ENCODE measurements around the gene EFCAB10.
A peak's percentile ranks its signal among the peaks of the same experiment; 100 is the strongest.
"Not testable (repeated sequence)": the region's sequence is repeated elsewhere in the genome, so short reads cannot be mapped to it uniquely, and the experiment has no call there.

EFCAB10 gene

DNA sequence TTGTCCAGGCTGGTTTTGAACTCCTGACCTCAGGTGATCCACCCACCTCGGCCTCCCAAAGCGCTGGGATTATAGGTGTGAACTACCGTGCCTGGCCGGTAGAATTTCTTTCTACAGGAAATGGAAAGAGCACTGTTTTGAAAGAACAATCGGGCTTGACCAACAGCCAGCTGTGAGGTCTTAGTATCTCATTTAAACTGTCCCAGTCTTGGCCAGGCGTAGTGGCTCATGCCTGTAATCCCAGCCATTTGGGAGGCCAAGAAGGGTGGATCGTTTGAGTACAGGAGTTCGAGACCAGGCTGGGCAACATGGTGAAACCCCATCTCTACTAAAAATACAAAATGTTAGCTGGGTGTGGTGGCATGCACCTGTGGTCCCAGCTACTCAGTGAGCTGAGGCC, 17.8 kb upstream of the EFCAB10 start:
- not testable (repeated sequence) for DNase-seq (ENCODE audit: low spot score)

- no peak for DNase-seq (ENCODE audit: low spot score)
These were observed 15.6 kb upstream of the EFCAB10 start for GRCh38 chr7:105596866-105597265.

DNA sequence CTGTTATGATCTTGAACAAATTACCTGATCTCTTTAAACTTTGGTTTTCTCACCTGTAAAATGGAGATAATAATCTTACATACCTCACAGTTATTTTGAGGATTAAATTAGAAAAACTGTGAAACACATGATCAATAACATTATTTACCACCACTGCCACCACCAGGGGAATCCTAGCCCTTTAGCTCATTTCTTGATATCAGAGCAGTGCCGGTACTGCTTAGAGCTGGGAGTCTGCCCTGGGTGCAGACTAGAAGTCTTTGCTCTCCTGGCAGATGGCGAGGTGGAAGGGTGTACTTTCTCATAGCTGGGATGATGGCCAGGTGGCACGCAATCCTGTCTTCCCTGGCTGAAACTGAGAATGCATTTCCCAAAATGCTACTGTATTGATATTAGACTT, 12.7 kb upstream of the EFCAB10 start:
- DNase-seq (ENCODE audit: low spot score) = no peak

DNA sequence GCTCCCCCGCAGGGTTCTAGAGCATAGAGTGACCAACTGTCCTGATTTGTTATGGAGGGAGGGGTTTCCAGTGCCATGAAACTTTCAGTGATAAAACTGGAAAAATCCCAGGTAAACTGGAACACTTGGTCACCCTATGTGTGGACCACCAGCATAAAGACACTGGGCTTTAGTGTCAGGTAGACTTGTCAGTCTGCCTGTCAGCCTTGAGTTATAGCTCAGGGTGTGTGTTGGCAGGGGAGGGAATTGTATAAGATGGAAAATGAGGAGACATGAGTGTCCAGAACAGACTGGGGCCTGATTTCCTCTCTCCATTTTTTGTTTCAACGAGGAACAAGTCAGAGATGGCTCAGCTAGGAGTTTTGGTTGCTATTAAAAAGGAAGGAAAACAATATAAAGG, 10.2 kb upstream of the EFCAB10 start:
- DNase-seq (ENCODE audit: low spot score) = no peak

DNA sequence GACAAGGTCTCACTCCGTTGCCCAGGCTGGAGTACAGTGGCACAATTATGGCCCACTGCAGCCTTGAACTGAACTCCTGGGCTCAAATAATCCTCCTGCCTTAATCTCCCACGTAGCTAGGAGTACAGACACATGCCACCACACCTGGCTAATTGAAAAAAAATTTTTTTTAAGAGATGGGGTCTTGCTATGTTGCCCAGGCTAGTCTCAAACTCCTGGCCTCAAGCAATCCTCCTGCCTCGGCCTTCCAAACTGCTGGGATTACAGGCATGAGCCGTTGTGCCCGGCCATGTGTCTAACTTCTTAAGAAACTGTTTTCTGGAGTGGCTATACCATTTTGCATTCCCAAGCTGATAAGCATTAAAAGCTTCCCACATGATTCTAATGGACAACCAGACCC, 9.5 kb upstream of the EFCAB10 start:
- no peak for DNase-seq (ENCODE audit: low spot score)

DNA sequence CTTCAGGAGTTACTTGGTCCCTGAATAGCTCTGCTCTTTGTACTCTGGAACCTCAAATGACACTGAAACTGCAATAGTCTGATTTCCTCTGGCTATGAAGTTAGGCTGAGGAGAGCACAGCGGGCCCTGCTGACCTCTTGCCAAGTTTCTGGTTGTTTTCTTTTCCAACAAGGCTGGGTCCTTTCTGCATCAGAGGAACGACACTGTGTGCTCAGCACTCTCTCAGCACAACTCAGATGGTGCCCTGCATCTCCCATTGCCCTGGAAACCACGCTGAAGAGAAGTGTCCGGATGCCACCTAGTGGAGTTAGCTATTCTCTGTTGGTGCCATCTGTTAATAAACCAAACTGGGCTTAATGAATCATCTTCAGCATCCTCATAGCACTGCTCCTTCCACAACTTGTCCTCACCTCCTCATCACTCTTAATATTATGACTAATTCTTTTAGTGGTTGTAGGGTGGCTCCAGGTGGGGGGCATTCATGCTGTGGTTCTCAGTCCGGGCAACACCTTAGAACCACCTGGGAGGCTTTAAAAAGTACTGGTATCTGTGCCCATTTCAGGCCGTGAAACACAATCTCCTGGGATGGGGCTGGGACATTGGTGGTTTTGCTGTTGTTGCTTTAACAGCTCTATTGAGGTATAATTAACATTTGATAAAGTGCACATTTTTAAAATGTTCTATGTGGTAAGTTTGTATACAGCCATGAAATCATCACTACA, 8.2 kb upstream of the EFCAB10 start:
- peak; percentile 57 for DNase-seq (ENCODE audit: low spot score)

DNA sequence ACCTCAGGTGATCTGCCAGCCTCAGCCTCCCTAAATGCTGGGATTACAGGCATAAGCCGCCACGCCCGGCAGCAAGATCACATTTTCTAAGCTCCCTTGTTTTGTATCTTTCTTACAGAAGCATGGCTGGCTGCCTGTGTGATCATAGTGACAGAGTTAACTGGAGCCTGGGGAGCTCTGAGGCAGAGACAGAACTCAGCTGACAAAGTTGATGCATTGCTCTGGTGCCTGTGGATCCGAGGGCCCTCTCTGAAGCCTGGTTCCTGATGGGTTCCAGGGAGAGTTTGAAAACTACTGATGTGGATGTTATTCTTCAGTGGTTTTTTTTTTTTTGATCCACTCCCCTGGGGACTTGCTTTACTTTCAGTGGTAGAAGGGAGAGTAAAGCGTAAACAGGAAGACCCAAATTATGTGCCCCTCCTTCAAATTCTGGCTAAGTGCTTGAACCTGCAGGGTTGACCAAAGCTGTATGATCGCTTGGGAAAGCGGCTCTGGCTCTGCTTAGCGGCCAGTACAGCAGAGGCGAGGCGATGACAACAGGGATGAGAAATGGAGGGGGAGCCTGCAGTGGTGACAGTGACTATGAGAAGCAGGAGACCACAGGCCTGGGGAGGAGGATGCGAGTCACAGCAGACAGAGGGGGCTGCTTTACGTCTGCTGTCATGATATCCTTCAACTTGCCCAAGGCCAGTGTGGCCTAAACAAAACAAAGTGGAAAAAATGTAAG, 6.8 kb upstream of the EFCAB10 start:
- no peak for DNase-seq (ENCODE audit: low spot score)

- no peak for DNase-seq (ENCODE audit: low spot score)
These were observed 4.7 kb upstream of the EFCAB10 start for GRCh38 chr7:105585850-105586500.

DNA sequence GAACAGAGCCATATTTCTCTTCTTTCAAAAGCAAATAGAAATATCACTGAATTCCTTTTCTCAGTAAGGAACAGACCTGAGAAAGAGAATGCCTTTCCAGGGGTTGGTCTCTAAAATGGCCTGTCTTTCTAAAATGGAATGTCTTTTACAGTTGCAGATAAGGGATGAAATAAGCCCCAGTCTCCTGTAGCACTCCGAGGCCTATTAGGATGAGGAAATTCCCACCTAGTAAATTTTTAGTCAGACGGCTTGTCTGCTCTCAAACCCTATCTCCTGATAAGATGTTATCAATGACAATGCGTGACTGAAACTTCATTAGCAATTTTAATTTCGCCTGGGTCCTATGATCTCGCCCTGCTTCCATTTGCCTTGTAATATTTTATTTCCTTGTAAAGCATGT, 2.9 kb upstream of the EFCAB10 start:
- no peak for DNase-seq (ENCODE audit: low spot score)

GRCh38 chr7:105583061-105583460, 1.8 kb upstream of the EFCAB10 start:
- DNase-seq (ENCODE audit: low spot score) = no peak

- DNase-seq (ENCODE audit: low spot score) = no peak
These were observed 1.1 kb downstream of the EFCAB10 start for GRCh38 chr7:105580022-105580740.

GRCh38 chr7:105578496-105578895, 2.8 kb downstream of the EFCAB10 start:
- DNase-seq (ENCODE audit: low spot score) = no peak

GRCh38 chr7:105577251-105577650, 4.0 kb downstream of the EFCAB10 start:
- DNase-seq (ENCODE audit: low spot score) = no peak

- no peak for DNase-seq (ENCODE audit: low spot score)
These were observed 9.4 kb downstream of the EFCAB10 start for GRCh38 chr7:105571891-105572290.

DNA sequence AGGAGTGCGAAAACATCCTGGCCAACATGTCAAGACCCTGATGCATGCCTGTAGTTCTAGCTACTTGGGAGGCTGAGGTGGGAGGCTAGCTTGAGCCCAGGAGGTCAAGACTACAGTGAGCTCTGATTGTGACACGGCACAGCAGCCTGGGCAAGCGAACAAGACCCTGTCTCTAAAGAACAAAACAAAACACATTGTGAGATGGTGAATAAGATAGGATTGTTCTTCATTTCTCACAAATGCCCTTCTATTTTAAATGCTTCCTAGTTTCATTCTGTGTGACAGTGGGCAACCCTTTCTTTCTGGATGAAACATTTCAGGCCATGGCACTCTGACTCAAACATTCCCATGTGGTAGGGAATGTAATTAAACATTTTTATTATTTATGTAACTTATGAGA, 13.5 kb downstream of the EFCAB10 start:
- no peak for DNase-seq (ENCODE audit: low spot score)

DNA sequence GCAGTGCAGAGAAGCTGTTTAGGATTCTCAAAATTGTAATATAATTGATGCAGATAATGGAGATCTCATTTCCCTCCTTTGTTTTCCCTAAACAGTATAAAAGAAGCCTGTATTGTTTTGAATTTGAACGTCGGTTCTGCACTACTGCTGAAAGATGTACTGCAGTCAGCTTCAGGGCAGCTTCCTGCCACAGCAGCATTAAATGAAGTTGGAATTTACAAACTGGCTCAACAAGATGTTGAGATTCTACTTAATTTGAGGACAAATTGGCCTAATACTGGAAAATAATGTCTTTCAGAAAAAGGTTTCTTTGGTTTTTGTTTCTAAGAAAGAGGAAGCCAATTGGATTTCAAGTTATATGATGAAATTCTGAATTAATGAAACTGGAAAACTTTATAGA, 14.3 kb downstream of the EFCAB10 start:
- no peak for DNase-seq (ENCODE audit: low spot score)

GRCh38 chr7:105565190-105565589, 16.1 kb downstream of the EFCAB10 start:
- no peak for DNase-seq (ENCODE audit: low spot score)

DNA sequence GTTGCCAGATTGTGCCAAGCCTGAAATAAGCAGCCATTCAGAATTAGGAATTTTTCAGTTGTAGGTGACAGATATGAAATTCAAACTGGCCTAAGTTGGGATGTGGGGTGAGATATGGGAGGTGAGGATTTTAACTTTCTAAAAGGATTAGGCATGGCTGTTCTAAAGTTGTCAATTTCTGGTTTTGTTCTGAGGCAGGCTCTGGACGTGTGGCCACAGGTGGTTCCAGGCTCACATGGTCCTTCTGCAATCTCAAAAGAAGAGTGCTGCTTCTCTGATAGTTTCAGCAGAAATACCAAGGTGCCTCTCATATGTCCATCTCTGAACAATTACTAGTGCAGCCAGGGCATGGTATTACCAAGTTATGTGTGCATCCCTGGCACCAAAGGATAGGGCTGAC, 21.4 kb downstream of the EFCAB10 start:
- no peak for DNase-seq (ENCODE audit: low spot score)

DNA sequence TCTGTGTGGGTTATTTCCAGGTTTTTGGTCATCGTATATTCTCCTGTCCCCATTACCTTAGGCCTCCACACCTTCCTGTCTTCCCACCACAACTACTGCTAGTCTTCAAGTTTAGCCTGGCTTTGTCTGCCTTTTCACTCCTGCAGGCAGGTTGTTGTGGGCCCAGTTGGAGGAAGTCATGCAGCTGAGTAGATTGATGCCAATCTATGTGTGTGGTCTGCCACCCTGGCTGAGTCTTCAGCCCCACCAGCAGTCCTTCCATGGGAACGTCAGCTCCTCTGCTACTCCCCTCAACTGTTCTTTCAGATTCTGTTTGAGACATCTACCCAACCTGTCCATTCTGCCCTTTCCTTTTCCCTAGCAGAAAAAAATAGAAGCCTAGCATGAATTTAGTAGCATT, 43.0 kb downstream of the EFCAB10 start:
- DNase-seq (ENCODE audit: low spot score) = no peak

DNA sequence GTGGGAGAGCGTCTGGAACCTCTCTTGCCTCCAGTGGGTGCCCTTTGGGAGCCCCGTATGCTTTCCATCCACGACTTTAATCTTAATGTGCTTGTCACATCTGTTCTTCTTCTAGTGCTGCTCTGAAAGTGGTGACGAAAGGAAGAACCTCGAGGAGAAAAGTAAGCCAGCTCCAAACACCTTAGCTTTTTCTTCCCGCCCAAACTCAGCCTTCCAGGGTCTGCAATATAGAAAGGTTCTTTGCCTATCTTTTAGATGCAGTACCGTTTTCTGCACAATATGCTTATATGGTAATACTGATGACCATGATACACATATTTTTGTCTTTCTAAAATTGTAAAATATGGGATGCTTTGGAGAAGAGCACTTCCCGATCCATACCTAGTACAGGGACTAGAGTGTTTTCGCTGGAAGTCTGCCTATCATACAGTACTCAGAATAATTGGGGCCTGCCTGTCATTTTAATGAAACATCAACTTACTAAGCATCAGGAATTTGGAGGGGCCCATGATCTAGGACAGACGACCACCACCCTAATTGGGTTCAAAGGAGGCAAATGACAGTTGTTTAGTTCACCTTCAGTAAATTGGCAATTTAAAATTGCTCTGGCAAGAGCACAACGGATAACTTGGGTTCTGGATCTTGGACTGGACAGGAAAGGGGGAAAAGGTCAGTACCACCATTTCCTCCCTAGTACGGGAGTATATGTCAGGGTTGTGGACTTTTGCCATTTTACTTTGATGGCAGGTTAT, 48.4 kb downstream of the EFCAB10 start:
- DNase-seq (ENCODE audit: low spot score) = no peak

DNA sequence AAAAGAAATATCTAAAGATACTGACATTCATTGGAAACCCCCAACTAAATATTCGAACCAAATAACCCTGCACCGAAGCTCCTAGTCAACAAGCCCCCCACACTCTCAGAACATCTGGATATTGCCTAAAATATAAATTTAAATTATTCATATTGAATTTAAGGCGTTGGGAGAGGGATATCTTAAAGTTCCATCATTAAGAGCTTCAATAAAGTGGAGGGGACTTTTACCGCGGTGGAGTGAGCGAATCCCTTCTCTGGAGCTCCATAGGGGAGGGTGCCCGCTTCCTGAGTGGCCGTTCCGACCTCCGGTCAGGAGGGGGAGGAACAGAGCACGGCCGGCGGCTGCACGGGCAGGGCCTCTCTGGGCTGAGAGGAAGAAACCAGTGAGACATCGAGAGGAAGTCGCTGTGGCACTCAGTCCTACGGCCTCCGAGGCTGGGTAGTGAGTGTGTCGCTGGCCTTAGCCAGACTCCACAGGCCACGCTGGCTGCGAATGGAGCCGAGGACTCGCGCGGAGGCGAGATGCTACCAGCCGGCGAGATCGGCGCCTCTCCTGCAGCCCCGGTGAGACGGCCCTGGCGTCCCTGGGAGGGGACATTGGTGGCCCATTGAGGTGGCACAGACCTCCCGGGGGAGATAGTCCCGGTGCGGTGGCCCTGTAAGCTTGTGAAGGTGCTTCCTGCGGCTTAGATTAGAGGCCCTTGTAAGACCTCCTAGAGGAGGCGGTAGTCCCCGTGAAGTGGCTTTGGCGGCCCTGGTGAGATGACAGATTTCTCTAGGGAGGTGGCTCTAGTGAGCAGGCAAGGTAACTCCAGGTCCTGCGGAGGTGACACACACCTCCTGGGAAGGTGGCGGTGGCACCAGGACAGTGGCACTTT, 49.3 kb downstream of the EFCAB10 start, which contains the start of gene RINT1:
RINT1 (plus strand) TSS at position 410 of the 880 bp plus-strand sequence; CDS start at position 525, 115 bp downstream.
- peak; percentile 94 for DNase-seq (ENCODE audit: low spot score)
